GM18861 (cell line): Measurements from ENCODE around the gene PTGES2.
"Not testable (repeated sequence)": the region's sequence is repeated elsewhere in the genome, so short reads cannot be mapped to it uniquely, and the experiment has no call there.

ENCODE experiments used
- ATAC-seq: cut with Tn5 transposase; IDR thresholded peaks from one replicate; pipeline ENCODE4 v1.9.1; 2021; ENCODE audit not compliant: unreplicated experiment

The PTGES2 gene

DNA sequence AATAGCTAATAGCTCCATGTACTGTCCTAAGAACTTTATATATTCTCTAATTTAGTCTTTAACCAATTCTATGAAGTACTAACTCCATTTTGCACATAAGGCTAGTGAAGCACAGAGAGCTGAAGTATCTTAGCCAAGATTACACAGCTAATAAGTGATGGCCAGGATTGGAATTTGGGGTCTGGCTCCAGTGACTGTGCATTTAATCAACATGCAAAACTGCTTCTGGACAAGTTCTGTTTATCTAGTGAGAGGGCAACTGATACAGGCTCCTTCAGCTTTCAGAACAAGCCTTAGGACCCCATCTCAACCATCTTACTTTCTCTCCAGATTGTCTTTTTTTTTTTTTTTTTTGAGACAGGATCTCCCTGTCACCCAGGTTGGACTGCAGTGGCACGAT is 38.2 kb downstream of the PTGES2 start:
- ATAC-seq = no peak

DNA sequence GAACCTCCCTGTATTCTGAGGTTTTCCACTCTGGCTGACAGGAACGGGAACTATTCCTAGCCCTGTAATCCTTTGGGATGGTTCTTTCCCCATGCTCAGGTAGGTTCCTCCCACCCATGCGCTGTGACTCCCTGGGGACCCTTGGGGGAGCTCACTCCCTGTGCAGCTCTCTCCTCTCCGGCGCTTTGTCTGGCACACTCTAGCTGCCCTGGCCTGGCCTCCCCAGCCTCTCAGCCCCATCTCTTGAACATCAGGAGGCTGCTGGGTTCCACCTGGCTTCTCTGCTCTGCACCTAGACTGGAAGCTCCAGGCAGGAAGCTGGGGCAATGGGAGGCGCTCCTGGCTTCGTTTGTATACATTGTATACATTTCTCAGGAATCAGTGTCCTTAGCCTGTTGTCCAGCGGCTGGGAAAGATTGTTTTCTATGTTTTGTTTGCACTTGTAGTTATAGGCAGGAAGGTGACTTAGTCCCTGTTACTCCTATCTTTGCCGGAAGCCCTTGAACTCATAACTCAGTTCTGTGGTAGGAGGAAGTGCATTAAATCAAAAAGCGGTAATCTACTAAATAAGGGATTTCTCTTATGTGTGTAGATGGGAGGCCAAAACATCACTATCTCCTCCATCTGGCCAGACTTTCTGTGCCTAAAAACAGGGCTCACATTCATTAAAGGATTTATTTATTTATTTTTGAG is 39.1 kb downstream of the PTGES2 start:
- no peak for ATAC-seq

DNA sequence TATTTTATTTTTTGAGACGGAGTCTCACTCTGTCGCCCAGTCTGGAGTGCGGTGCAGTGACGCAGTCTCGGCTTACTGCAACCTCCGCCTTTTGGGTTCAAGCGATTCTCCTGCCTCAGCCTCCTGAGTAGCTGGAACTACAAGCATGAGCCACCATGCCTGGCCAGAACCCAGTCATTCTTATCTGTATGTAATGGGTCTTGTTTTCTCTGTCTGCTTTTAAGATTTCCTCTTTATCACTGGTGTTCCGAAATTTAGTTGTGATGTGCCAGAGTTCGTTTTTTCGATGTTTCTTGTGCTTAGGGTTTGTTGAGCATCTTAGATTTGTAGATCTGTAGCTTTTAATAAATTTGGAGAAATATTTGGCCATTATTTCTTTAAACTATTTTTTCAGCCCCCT is 40.3 kb downstream of the PTGES2 start:
- no peak for ATAC-seq

DNA sequence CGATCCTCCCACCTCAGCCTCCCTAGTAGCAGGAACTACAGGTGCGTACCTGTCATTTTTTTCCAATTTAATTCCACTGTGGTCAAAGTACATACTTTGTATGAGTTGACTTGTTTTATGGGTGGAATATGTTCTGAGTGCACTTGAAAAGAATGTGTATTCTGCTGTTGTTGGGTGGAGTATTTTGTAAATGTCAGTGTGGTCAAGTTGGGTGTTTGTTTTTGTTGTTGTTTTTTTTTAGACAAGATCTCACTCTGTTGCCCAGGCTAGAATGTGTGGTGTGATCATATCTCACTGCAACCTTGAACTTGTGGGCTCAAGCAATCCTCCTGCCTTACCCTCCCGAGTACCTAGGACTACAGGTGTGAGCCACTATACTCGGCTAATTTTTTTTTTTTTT is 41.6 kb downstream of the PTGES2 start:
- no peak for ATAC-seq

DNA sequence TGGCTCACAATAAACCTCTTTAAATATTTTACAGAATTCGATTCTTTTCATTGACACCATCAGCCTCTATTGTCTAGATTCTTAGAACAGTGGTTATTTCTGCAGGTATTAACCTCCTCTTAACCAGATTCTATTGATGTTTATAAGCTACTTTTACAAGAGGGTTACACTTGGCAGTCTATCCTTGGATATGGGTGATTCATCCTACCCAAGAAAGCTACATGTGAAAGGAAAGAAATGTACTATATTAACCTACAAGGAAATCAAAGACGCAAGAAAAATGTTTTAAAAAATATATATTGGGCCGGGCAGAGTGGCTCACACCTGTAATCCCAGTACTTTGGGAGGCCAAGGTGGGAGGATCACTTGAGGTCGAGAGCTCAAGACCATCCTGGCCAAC is 42.8 kb downstream of the PTGES2 start:
- ATAC-seq = no peak

DNA sequence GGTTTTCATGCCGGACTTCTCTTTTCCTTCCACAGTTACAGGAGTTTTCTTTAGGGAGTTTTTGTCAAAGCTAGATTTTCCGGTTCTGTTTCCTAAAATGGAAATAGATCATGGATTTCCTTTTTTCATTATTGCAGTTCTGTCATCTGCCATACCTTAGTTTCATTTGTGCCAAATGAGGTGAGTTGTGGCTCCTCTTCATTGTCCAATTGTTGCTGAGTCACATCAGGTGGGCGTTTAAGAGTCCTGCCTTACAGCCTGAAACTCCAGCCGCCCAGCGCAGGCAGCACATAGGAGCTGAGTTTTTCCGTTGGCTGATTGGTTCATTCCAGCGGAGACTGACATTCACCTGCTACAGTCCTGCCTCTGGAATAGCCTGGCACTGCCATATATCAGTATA is 45.4 kb downstream of the PTGES2 start:
- ATAC-seq = no peak

DNA sequence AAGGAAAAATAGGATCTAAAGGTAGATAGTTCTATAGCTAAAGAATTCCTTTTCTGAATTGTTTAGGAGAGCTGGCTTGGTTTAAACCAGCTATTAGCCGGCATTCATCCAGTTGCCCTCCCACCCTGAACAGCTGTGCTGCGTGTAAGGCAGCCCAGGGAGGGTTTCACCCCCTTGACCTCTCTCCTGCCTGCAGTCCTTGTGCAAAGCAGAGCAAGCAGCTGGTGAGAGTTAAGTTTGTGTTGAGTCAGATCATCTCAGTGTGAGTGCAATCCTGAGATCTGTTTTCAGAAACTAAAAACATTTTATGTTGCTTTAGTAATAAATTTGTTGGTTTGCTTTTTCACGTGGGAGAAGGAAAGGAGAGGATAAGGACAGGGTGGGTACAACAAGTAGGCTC is 46.5 kb downstream of the PTGES2 start:
- ATAC-seq = no peak

DNA sequence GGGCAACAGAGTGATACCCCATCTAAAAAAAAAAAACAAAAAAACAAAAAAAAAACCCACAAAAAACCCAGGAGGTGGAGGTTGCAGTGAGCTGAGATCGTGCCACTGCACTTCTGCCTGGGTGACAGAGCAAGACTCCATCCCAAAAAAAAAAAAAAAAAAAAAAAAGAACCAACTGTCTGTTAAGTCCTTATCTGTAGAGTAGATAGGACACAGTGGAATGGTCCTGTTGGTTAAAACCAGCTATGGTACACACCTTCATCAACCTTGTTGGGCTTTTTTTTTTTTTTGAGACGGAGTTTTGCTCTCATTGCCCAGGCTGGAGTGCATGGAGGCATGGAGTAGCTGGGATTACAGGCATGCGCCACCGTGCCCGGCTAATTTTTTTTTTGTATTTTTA is 47.3 kb downstream of the PTGES2 start:
- no peak for ATAC-seq

DNA sequence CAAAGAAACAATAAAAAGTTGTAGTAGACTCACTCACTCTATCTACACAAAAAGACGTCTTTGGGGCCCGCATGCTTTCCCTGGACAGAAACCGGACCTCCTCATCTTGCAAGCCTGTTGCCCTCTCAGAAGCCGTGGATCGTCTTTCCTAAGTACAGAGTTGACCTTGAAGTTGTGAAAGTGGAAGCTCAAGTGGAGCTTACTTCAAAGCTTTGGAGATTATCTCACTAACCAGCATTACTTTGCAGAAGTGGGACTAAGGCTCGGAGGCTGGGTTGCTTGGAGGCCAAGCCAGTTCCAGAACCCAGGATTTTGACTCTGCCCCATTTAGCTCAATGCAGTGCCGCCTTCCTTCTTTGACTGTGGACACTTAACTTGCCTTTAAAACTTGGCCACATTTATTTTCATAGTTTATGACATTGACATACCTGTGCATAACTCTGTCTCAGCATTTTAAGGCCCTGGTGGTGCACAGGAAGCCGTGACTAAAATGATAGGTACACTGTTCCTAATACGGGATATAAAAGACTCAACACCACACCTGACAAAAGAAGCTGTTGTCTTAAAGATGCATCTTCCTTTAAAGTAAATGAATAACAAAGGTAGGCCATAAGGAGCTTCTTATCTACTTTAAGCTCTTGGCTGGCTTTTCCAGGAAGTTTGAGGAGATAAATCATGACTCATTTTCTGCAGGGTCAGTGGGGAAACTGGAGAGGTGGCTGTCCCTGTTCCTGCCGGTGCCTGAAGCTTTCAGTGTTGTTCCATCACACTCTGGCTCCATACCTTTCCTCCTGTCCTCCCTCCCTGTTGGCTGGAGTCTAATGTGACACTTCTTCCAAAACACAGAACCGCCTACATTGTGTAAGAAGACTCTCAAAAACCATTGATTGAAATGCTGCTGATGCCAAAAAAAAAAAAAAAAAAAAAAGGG is 48.8 kb downstream of the PTGES2 start:
- no peak for ATAC-seq

DNA sequence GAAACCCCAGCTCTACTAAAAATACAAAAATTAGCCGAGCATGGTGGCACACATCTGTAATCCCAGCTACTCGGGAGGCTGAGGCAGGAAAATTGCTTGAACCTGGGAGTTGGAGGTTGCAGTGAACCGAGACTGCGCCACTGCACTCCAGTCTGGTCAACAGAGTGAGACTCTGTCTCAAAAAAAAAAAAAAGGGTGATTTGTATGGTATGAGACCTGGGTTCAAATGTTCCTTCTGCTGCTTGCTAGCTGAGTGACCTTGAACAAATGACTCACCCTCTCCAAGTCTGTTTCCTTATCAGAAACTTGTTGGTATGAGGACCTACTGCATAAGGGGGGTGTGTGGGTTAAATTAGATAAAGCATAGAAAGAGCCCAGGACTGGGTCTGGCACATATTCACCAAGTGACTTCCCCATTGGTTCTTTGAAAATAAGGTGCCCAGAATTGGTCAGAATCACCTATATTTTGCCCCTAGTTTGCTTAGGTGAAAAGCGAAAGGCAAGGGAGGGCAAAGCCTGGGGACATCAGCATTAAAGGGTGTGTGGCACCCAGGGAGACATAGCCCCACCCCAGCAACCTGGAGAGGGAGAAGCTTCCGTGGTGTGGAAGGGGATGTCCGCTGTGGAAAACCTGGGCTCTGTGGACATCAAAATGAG is 49.6 kb downstream of the PTGES2 start:
- ATAC-seq = no peak

DNA sequence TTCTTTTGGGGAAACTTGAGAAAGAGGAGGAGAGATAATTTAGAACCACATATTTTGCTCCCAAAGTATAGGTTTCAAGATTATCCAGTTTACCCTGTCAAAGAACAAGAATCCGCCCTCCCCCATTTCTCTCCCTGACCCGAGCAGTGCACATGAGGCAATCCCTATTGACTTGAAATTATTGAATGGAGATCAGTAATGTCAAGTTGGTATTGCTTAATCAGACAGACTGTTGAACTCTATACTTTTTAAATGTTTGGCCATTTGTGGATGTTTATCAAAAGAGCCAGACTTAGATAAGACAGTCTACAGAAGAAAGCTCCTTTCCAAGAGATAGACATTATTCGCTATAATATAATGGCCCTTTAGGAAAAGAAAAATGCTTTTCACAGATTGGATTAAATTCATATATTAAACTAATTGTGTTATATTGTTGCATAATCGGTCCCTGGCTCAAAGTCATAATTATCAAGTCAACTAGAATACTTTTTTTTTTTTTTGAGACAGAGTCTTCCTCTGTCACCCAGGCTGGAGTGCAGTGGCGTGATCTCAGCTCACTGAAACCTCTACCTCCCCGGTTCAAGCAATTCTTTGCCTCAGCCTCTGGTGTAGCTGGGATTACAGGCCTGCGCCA is 54.2 kb downstream of the PTGES2 start:
- no peak for ATAC-seq

DNA sequence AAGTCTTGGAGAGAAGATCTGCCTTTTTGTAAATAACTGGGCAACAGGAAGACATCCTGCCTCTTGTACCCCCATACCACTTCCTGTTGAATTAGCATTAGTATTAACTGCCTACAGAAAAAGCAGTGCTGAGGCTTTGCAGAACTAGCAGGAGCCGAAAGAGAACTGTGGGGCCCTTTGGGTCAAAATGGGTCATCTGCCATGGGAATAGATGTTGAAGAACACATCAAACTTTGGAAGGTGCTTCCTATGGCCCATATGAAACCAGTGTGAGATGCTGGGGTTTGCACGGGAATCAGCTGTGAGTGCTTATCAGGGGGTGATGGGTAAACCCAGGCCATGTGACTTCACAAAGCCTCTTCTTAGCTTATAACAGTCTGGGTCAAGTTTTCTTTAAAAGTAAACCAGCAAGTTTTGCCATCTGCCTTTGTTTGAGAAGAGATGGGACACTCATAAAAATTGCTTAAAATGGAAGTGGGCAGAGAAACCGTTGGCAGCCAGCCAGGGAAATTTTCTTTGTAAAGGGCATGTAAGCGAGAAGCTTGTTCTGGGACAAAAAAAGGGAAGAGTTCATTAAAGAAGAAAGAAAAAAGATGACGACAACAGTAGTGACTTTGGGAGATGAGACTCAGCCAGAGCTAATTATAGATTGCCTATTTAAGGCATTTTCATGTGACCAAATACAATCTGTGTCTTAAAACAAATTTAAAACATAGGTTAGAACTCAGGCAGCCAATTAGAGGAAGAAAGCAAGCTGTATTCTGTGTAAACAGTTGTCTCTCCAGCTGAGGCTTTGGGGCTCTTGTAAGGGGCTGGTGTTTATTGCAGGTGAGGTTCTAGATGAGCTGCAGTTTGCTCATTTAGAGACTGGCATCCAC is 55.1 kb downstream of the PTGES2 start:
- no peak for ATAC-seq

DNA sequence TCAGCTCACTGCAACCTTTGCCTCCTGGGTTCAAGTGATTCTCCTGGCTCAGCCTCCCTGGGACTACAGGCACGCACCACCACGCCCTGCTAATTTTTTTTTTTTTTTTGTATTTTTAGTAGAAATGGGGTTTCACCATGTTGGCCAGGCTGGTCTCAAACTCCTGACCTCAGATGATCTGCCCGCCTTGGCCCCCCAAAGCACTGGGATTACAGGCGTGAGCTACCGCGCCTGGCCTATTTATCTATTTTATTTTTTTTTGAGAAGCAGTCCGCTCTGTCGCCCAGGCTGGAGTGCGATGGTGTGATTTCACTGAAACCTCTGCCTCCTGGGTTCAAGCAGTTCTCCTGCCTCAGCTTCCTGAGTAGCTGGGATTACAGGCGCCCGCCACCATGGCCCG is 56.1 kb downstream of the PTGES2 start:
- ATAC-seq = not testable (repeated sequence)

DNA sequence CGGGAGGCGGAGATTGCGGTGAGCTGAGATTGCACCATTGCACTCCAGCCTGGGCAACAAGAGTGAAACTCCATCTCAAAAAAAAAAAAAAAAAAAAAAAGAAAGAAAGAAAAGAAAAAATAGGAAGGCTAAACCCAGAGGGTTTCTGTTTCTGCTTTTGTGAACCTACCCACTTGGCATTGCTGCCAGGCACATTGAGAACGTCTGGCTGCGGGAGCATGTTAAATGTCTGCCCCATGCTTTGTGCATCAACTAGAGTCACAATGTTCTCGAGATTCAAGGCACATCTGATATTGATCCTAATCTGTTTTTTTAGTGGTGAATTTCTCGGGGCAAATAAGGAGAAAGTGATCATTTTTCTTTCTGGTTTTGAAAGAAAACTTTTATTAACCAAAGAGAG is 56.7 kb downstream of the PTGES2 start:
- ATAC-seq = no peak
